ENCODE measurements around the gene SQSTM1.
A peak's percentile ranks its signal among the peaks of the same experiment; 100 is the strongest.
"Not testable (repeated sequence)": the region's sequence is repeated elsewhere in the genome, so short reads cannot be mapped to it uniquely, and the experiment has no call there.

The SQSTM1 gene

DNA sequence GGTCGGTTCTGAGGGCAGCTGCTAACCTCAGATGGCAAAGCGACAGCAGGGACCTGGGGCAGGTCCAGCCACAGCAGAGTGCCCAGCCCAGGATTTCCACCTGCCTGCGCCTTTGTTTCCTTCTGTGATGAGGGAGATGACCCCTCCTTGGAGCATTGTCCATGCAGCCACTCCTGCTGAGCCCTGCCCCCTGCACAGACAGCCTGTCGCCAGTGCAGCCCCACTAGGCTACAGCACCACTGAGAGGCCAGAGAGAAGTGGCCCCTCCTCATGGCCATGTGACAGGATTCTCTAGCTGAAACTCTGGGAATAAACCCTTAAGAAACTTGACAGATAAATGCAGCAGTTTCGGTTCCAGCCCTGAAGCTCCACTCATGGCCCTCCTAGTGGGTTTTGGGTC, 48.4 kb downstream of the SQSTM1 start:
- in situ Hi-C loops (cut with MboI; ENCODE audit: low sequenced_read_pairs) = no loop called here
- peaks cover 3% of the 10 kb centered on the region; the same call in 1 of the 2 replicates for H3K4me1 ChIP-seq
- peaks cover 71% of the 10 kb centered on the region for H3K36me3 ChIP-seq (replicated peaks)
- H3K9me3 ChIP-seq = no peaks in the 10 kb centered on the region
- DNase-seq (ENCODE audit: low spot score in 2 of 2) = no peak
- H3K4me3 ChIP-seq = no peak overlapping the region
- H3K27me3 ChIP-seq (ENCODE audit: low read depth) = no peaks in the 10 kb centered on the region

DNA sequence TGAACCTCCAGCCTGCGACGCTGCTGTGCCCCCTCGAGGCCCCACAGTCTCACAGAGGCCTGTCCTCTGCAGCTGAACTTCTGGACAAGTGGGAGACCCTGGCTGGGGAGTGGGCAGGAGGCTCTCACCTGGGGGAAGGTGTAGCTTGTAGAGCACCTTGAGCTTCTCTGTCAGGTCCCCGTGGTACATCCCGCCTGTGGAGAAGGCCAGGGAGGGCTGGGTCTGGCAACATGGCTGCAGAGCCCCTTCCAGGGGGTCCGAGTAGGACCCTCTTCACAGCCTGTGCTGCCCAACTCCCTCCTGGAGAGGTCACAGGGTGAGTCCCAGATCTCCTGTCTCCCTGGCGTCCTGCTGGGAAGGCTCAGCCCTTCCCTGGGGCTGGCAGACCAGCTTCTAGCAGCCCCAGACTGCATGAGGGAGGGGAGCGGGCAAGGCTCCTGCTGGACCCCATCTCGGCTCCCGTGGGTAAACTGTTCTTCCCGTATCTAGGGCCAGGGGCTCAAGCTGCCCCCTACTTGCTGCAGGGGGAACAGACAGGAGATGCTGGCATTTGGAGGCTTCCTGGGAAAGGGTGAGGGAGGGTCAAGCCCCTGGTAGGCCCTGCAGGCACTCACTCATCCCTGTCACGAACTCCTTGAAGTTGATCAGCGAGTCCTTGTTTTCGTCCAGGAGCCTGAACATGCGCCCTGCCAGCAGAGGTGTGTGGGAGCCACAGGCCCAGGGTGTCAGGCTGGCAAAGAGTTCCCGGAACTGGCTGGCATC, 49.1 kb downstream of the SQSTM1 start:
- Histone ChIP-seq H3K27me3 (ENCODE audit: low read depth) (no peaks in the 10 kb centered on the region), H3K4me1 (peaks cover 3% of the 10 kb centered on the region; the same call in 1 of the 2 replicates), H3K9me3 (no peaks in the 10 kb centered on the region), H3K36me3 (replicated peaks) (peaks cover 74% of the 10 kb centered on the region), H3K4me3 (no peak overlapping the region)
- no peak for DNase-seq (ENCODE audit: low spot score in 2 of 2)
- in situ Hi-C loops (cut with MboI; ENCODE audit: low sequenced_read_pairs) = no loop called here

DNA sequence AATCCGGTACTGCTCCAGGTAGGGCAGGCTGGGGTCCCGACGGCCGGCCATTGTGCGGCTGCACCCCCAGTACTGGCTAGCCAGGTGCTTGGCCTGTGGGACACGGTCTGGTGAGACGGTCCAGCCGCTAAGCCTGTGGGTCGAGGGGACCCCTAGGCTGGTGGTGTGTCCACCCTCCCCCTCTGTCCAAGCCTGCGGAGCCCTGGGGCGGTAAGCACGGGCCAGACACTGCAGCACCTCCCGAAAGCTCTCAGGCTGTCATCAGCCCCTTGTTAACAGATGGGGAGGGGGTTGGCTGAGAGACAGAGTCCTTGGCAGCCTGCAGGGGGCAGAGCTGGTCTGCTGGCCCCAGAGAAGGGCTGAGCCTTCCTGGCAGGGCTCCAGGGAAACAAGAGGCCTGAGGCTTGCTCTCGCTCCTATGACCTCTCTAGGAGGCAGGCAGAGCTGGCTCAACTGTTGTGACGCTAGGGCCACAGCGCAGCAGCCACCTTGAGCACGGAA, 49.7 kb downstream of the SQSTM1 start:
- no peaks in the 10 kb centered on the region for H3K27me3 ChIP-seq (ENCODE audit: low read depth)
- no peak overlapping the region for H3K4me3 ChIP-seq
- H3K36me3 ChIP-seq (replicated peaks) = peaks cover 74% of the 10 kb centered on the region
- in situ Hi-C loops (cut with MboI; ENCODE audit: low sequenced_read_pairs) = no loop called here
- peak; percentile 62 to 87 for DNase-seq (ENCODE audit: low spot score in 2 of 2)
- peaks cover 3% of the 10 kb centered on the region; the same call in 1 of the 2 replicates for H3K4me1 ChIP-seq
- no peaks in the 10 kb centered on the region for H3K9me3 ChIP-seq

DNA sequence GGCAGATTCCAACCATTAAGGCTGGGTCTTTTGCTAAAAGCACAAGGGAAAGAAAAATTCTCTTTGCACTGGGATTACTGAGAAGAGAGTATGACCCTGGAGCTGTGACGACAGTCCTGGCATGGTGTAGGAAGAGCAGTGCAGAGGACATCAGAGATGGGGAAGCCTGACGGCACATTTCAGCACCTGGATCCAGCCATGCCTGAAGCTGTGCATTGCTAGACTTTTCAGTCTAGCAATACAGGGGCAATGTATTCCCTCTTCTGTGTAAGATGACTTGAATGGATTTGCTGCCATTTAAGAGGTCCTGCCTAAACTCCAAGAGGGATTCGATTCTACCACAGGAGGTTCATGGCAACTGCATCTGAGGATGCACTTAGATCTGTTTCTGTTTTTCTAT, 50.2 kb downstream of the SQSTM1 start:
- Histone ChIP-seq H3K36me3 (replicated peaks) (peaks cover 75% of the 10 kb centered on the region), H3K4me3 (no peak overlapping the region), H3K9me3 (no peaks in the 10 kb centered on the region), H3K27me3 (ENCODE audit: low read depth) (no peaks in the 10 kb centered on the region), H3K4me1 (peaks cover 3% of the 10 kb centered on the region; the same call in 1 of the 2 replicates)
- no peak for DNase-seq (ENCODE audit: low spot score in 2 of 2)
- in situ Hi-C loops (cut with MboI; ENCODE audit: low sequenced_read_pairs) = no loop called here

DNA sequence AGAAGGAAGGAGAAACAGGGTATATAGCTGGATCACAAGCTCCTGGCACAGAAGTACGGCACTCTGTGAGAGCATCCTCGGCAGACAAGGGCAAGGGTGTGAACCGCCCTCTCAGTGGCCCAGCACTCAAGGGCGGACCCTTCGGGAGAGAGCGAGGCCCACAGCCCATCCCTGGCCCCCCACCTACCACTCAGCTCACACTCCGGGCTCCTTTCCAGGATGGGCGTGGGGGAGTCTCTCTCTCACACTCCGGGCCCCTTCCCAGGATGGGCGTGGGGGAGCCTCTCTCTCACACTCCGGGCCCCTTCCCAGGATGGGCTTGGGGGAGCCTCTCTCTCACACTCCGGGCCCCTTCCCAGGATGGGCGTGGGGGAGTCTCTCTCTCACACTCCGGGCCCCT, 50.8 kb downstream of the SQSTM1 start:
- H3K36me3 ChIP-seq (replicated peaks) = peaks cover 79% of the 10 kb centered on the region
- H3K27me3 ChIP-seq (ENCODE audit: low read depth); H3K4me1 ChIP-seq; DNase-seq (ENCODE audit: low spot score in 2 of 2); in situ Hi-C loops (cut with MboI; ENCODE audit: low sequenced_read_pairs); H3K4me3 ChIP-seq; H3K9me3 ChIP-seq: not testable (repeated sequence)

DNA sequence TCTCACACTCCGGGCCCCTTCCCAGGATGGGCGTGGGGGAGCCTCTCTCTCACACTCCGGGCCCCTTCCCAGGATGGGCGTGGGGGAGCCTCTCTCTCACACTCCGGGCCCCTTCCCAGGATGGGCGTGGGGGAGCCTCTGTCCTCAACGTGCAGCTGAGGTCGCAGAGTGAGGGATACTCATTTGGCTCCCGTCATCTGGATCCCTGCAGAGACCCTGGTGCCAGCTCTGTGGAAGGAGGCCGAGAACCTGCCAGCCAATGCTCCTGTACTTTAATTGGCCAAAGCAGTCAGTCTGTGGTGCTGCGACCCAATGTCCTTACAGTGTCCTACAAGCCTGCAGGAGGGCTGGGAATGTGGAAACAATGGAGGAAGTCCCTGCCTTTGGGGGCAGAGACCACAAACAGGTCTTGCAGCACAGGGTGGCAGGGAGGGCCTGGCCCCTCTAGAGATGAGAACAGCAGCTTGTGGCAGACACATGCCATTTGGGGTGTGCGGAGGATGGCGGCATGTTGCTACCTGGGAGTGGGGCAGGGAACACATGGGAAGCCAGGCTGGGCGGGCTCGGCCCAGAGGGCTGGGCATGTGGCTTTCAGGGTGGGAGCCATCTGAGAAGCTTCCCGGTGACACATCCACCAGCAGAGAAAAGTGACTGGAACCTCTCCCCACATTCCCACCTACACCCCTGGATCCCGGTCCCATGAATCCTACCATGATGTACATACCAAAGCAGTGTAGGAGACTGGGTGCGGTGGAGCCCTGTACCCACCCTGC, 51.5 kb downstream of the SQSTM1 start:
- H3K27me3 ChIP-seq (ENCODE audit: low read depth) = no peaks in the 10 kb centered on the region
- no peak for DNase-seq (ENCODE audit: low spot score in 2 of 2)
- in situ Hi-C loops (cut with MboI; ENCODE audit: low sequenced_read_pairs) = no loop called here
- H3K9me3 ChIP-seq = no peaks in the 10 kb centered on the region
- H3K4me1 ChIP-seq = peaks cover 3% of the 10 kb centered on the region; the same call in 1 of the 2 replicates
- H3K36me3 ChIP-seq (replicated peaks) = peaks cover 74% of the 10 kb centered on the region
- no peak overlapping the region for H3K4me3 ChIP-seq

DNA sequence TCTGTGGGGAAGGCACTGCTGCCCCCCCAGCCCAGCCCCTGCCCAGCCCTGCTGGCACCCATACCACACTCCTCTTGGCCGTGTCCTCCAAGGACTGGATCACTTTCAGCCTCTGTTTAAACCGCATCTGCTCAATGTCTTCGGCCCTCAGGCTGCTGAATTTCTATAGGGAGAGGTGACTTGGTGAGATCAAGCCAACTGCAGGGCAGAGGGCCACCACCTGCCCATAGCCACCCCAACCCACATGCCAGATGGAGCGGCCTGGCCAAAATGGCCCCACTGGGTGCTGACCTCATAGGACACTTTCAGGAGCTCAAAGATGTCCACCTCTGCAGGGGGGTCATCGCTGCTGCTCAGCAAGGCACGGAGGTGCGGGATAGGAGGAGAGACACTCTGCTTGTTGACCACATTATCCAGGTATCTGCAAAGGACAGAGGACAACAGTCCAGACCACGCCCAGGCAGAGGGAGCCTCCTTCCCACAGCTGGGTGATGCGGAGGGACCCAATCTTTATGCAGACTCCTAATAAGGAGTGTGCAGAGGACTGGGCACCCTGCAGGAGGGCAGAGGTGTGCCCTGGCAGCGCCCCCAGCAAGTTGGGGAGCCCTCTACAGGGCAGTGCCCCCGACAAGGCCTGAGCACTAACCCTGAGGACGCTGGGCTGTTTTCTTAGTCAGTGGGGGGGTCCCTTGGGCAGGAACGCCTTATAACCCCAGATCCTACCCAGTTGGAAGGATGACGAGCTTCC, 52.3 kb downstream of the SQSTM1 start:
- H3K4me3 ChIP-seq = no peak overlapping the region
- in situ Hi-C loops (cut with MboI; ENCODE audit: low sequenced_read_pairs) = no loop called here
- peaks cover 78% of the 10 kb centered on the region for H3K36me3 ChIP-seq (replicated peaks)
- no peaks in the 10 kb centered on the region for H3K9me3 ChIP-seq
- H3K4me1 ChIP-seq = peaks cover 3% of the 10 kb centered on the region; the same call in 1 of the 2 replicates
- no peak for DNase-seq (ENCODE audit: low spot score in 2 of 2)
- H3K27me3 ChIP-seq (ENCODE audit: low read depth) = no peaks in the 10 kb centered on the region

DNA sequence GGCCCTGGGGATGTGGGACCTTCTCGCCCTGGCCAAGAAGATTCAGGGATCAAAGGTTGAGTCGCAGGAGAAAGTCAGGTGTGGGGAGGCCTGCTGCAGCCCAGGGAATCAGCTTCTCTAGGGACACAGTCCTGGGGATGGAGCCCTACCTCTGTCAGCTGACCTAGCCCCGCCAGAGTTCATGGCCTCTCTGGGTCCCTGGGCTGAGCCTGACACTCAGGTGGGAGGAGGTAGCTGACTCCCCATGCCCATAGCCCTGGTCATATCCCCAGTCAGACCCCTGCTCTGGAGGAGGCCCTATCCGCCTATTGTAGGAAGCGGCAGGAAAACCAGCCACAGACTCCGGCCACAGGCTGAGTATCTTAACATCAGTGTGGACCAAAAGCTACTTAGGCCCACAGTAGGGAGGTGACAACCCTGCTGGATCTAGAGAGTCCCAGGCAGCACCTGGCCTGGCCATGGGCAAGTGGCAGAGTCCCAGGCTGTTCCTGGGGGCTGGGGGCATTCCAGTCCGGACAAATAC, 52.9 kb downstream of the SQSTM1 start:
- in situ Hi-C loops (cut with MboI; ENCODE audit: low sequenced_read_pairs) = no loop called here
- peaks cover 76% of the 10 kb centered on the region for H3K36me3 ChIP-seq (replicated peaks)

DNA sequence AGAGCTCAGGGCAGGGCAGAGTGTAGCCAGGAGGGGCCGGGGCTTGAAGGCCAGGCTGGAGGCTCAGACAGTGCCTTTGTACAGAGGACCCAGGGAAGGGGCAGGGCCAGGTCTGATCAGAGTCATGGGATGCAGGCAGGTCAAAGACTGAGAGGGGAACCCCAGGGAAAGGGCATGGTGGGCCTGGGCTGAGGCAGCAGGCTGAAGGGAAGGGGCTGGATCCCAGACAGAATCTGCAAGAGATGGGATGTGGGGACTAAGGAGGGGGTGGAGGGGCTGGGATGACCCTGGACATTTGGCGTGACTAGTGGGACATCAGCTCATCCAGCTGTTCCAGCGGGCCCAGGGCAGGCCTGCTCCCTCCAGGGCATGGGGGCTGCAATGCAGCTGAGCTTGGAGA, 53.4 kb downstream of the SQSTM1 start:
- DNase-seq (ENCODE audit: low spot score in 2 of 2) = no peak
- H3K27me3 ChIP-seq (ENCODE audit: low read depth) = no peaks in the 10 kb centered on the region
- in situ Hi-C loops (cut with MboI; ENCODE audit: low sequenced_read_pairs) = no loop called here
- H3K36me3 ChIP-seq (replicated peaks) = peaks cover 76% of the 10 kb centered on the region
- peaks cover 3% of the 10 kb centered on the region; the same call in 1 of the 2 replicates for H3K4me1 ChIP-seq
- no peak overlapping the region for H3K4me3 ChIP-seq
- no peaks in the 10 kb centered on the region for H3K9me3 ChIP-seq

More for the DNA sequence above, 52.9 kb downstream of the SQSTM1 start:
- DNase-seq (ENCODE audit: low spot score in 2 of 2) = no peak
- Histone ChIP-seq H3K9me3 (no peaks in the 10 kb centered on the region), H3K27me3 (ENCODE audit: low read depth) (no peaks in the 10 kb centered on the region), H3K4me1 (peaks cover 3% of the 10 kb centered on the region; the same call in 1 of the 2 replicates), H3K4me3 (no peak overlapping the region)

DNA sequence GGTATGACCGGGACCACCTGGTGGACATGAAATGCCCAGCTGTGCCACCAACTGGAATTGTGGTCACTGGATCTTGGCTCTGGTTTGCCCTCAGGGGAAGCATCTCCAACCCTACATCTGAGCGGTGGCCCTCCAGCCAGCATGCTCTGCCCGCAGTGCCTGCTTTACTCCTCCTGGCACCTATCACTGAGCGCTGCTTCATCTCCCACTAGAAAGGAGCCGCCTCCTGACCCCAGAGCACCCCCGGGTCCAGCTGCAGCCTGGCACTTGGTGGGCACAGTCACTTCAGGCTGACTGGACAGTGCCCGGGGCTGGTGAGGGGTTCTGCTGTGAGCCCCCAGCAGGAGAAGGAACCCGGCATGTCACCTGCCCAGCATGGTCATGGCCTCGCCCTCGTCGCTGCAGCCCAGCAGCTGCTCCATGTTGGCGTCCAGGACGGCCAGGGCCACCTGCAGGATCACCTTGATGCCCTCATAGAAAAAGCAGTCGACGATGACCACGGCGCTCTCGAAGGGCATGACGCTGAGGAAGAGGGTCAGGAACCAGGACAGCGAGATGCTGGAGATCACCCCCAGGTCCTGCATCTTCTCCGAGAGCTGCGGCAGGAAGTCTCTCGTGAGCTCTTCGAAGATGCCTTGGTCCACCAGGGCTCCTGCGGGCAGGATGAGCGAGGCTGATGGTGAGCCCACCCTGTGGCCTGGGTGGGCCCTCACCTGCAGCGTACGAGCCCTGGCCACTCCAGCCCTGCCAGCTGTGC, 54.0 kb downstream of the SQSTM1 start:
- no peak for DNase-seq (ENCODE audit: low spot score in 2 of 2)
- in situ Hi-C loops (cut with MboI; ENCODE audit: low sequenced_read_pairs) = no loop called here
- Histone ChIP-seq H3K36me3 (replicated peaks) (peaks cover 72% of the 10 kb centered on the region), H3K4me3 (no peak overlapping the region), H3K4me1 (peaks cover 3% of the 10 kb centered on the region; the same call in 1 of the 2 replicates), H3K9me3 (no peaks in the 10 kb centered on the region), H3K27me3 (ENCODE audit: low read depth) (no peaks in the 10 kb centered on the region)

DNA sequence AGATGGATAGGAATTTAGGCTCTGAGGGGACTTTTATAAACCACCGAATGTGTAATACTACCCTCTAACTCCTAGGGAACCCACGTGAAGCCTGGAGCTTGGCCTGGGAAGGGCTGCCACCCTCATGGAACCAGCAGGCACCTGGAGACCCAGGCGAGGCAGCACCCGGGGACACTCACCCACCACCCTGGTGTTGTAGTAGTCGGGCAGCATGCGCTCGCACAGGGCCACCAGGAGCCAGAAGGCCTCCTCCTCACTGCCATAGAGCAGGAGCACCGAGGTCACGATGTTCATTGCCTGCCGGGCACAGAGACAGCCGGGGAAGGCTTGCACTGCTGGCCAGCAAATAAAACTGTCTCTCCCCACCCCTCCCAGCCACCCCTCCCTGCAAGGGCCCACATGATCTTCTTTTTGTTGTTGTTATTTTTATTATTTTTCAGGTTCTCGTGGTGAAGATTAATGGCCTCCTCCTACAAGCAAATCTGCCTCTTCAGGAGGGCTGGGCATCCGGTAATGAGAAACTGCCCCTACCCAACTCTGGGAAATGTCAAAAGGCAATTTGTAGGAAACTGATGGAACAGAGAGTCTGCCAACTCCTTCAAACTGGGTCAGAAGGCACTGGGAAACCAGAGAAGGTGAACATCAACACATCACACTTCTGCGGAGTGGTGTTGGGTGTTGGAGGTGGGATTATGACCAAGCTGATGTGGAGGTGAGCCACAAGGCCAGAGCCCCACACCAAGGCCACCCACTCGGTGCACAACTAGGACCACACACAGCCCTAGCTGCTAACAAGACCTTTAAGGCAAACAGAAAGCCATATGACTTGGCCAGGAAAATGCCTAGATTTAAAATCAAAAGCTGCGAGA, 55.3 kb downstream of the SQSTM1 start:
- Histone ChIP-seq H3K9me3 (no peaks in the 10 kb centered on the region), H3K36me3 (replicated peaks) (peaks cover 62% of the 10 kb centered on the region), H3K4me3 (no peak overlapping the region), H3K27me3 (ENCODE audit: low read depth) (no peaks in the 10 kb centered on the region), H3K4me1 (peaks cover under 1% of the 10 kb centered on the region; the same call in 1 of the 2 replicates)
- in situ Hi-C loops (cut with MboI; ENCODE audit: low sequenced_read_pairs) = no loop called here
- DNase-seq (ENCODE audit: low spot score in 2 of 2) = no peak

DNA sequence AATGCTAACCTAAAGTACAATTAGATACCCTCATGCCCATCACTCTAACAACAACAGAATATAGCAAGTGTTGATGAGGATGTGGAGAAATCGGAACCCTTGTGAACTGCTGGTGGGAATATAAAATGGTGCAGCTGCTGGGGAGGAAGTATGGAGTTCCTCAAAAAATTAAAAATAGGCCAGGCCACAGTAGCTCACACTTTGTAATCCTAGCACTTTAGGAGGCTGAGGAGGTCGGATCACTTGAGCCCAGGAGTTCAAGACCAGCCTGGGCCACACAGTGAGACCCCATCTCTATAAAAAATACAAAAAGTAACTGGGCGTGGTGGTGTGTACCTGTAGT, 55.9 kb downstream of the SQSTM1 start:
- H3K36me3 ChIP-seq (replicated peaks) = peaks cover 60% of the 10 kb centered on the region
- H3K9me3 ChIP-seq = no peaks in the 10 kb centered on the region
- no peaks in the 10 kb centered on the region for H3K27me3 ChIP-seq (ENCODE audit: low read depth)
- no peaks in the 10 kb centered on the region for H3K4me1 ChIP-seq
- no peak for DNase-seq (ENCODE audit: low spot score in 2 of 2)
- H3K4me3 ChIP-seq = no peak overlapping the region
- in situ Hi-C loops (cut with MboI; ENCODE audit: low sequenced_read_pairs) = no loop called here

Measured in HAP-1 (cell line).